Measurements from ENCODE around the gene SULT1A2.
A peak's percentile ranks its signal among the peaks of the same experiment; 100 is the strongest.
"Not testable (repeated sequence)": the region's sequence is repeated elsewhere in the genome, so short reads cannot be mapped to it uniquely, and the experiment has no call there.

SULT1A2 gene

GRCh38 chr16:28596840-28597691, at the start of gene SULT1A2:
TSS of gene SULT1A2 (minus strand) at chr16:28597050. CDS start at chr16:28595930, 1,120 bp downstream.
- H3K9me3 ChIP-seq (ENCODE audit: control insufficient read depth, insufficient read depth, low read length): no peaks in the 10 kb centered on the region
- no peak within 1 kb of the TSS for H3K27ac ChIP-seq (ENCODE audit: low read depth, low read length)
- no peaks in the 10 kb centered on the region for H3K36me3 ChIP-seq (ENCODE audit: control insufficient read depth, insufficient read depth, low read length)
- H3K4me1 ChIP-seq (ENCODE audit: control insufficient read depth, insufficient read depth, low read length): peaks cover 9% of the 10 kb centered on the region; the same call in 1 of the 2 replicates
- H3K4me3 ChIP-seq (ENCODE audit: low read depth, low read length): no peak within 1 kb of the TSS
- no peaks in the 10 kb centered on the region for H3K27me3 ChIP-seq (ENCODE audit: control insufficient read depth, insufficient read depth, low read length)
- H3K9ac ChIP-seq (ENCODE audit: low read depth, low read length): no peak within 1 kb of the TSS

DNA sequence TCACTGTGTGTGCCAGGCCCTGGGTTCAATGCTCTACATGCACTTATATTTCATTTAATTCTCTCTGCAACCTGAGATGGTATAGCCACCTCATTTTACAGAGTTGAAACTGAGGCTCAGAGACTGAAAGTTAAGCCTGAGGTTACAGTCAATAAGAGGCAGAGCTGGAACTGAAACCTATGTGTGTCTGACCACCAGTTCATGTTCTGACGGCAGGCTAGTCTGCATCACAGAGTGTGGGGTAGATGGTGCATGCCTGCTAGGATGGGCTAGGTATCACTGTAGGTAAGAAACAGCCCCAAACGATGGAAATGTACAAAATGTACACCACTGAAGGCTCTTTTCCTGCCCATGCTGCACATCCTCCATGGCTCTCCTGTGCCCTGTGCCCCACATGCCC, 43.1 kb upstream of the SULT1A2 start:
- not testable (repeated sequence) for H3K27ac ChIP-seq (ENCODE audit: low read depth, low read length); H3K27me3 ChIP-seq (ENCODE audit: control insufficient read depth, insufficient read depth, low read length); H3K9me3 ChIP-seq (ENCODE audit: control insufficient read depth, insufficient read depth, low read length); H3K36me3 ChIP-seq (ENCODE audit: control insufficient read depth, insufficient read depth, low read length); H3K9ac ChIP-seq (ENCODE audit: low read depth, low read length); H3K4me3 ChIP-seq (ENCODE audit: low read depth, low read length); H3K4me1 ChIP-seq (ENCODE audit: control insufficient read depth, insufficient read depth, low read length)

DNA sequence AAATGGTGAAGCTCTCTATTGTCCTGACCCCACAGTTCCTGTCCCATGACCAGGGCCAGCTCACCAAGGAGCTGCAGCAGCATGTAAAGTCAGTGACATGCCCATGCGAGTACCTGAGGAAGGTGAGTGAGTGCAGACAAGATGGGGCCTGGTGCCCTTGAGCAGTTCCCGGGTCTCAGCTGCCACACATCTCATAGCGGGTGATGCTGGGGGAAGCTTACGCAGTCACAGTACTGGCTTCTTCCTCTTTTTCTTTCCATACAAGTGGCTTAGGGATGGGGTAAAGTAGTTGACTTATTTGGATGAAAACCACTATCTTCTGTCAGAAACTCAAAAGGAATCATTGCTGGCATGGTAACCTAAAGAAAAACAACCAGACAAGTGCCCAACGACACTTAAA, 41.5 kb upstream of the SULT1A2 start:
- H3K4me3 ChIP-seq (ENCODE audit: low read depth, low read length); H3K9ac ChIP-seq (ENCODE audit: low read depth, low read length); H3K36me3 ChIP-seq (ENCODE audit: control insufficient read depth, insufficient read depth, low read length); H3K27ac ChIP-seq (ENCODE audit: low read depth, low read length); H3K9me3 ChIP-seq (ENCODE audit: control insufficient read depth, insufficient read depth, low read length); H3K27me3 ChIP-seq (ENCODE audit: control insufficient read depth, insufficient read depth, low read length); H3K4me1 ChIP-seq (ENCODE audit: control insufficient read depth, insufficient read depth, low read length): not testable (repeated sequence)

DNA sequence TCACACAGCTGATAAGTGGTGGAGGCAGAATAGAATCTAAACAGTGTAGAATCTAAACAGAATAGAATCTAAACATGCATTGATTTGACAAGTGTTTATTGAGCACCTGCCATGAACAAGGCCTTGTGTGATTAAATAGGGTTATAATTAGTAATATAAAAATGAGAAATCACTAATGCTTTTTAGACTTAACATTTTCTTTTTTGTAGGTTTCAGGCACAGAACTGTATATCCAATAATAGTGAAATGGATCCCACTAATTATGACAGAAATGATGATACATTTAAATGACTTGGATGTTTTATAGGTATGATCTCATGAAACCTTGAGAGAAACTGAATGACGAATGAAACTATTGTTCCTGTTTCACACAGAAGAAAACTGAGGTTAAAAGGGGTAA, 40.9 kb upstream of the SULT1A2 start, which contains the start of gene NPIPB8:
Gene NPIPB8 (plus strand): TSS at position 301 of the 400 bp plus-strand sequence. CDS start 296 bp downstream, outside the sequence.
- H3K27ac ChIP-seq (ENCODE audit: low read depth, low read length); H3K27me3 ChIP-seq (ENCODE audit: control insufficient read depth, insufficient read depth, low read length); H3K4me3 ChIP-seq (ENCODE audit: low read depth, low read length); H3K9ac ChIP-seq (ENCODE audit: low read depth, low read length); H3K36me3 ChIP-seq (ENCODE audit: control insufficient read depth, insufficient read depth, low read length); H3K9me3 ChIP-seq (ENCODE audit: control insufficient read depth, insufficient read depth, low read length); H3K4me1 ChIP-seq (ENCODE audit: control insufficient read depth, insufficient read depth, low read length): not testable (repeated sequence)

- not testable (repeated sequence) for H3K9ac ChIP-seq (ENCODE audit: low read depth, low read length); H3K4me1 ChIP-seq (ENCODE audit: control insufficient read depth, insufficient read depth, low read length); H3K36me3 ChIP-seq (ENCODE audit: control insufficient read depth, insufficient read depth, low read length); H3K27ac ChIP-seq (ENCODE audit: low read depth, low read length); H3K9me3 ChIP-seq (ENCODE audit: control insufficient read depth, insufficient read depth, low read length); H3K4me3 ChIP-seq (ENCODE audit: low read depth, low read length); H3K27me3 ChIP-seq (ENCODE audit: control insufficient read depth, insufficient read depth, low read length)
These were observed 39.4 kb upstream of the SULT1A2 start for GRCh38 chr16:28636093-28636823.

DNA sequence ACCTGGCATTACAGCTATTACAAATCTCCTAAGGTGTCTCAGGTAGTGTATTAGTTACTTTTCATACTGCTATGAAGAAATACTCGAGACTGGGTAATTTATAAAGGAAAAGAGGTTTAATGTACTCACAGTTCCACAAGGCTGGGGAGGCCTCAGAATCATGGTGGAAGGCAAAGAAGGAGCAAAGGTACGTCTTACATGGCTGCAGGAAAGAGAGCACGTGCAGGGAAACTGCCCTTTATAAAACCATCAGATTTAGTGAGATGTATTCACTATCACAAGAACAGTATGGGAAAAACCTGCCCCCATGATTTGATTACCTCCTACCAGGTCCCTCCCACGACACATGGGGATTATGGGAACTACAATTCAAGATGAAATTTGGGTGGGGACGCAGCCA, 34.1 kb upstream of the SULT1A2 start:
- H3K9ac ChIP-seq (ENCODE audit: low read depth, low read length); H3K36me3 ChIP-seq (ENCODE audit: control insufficient read depth, insufficient read depth, low read length); H3K4me1 ChIP-seq (ENCODE audit: control insufficient read depth, insufficient read depth, low read length); H3K27me3 ChIP-seq (ENCODE audit: control insufficient read depth, insufficient read depth, low read length); H3K9me3 ChIP-seq (ENCODE audit: control insufficient read depth, insufficient read depth, low read length); H3K27ac ChIP-seq (ENCODE audit: low read depth, low read length); H3K4me3 ChIP-seq (ENCODE audit: low read depth, low read length): not testable (repeated sequence)

GRCh38 chr16:28623172-28623711, 26.4 kb upstream of the SULT1A2 start:
- H3K9ac ChIP-seq (ENCODE audit: low read depth, low read length): no peak overlapping the region
- H3K36me3 ChIP-seq (ENCODE audit: control insufficient read depth, insufficient read depth, low read length): no peaks in the 10 kb centered on the region
- H3K4me3 ChIP-seq (ENCODE audit: low read depth, low read length): no peak overlapping the region
- H3K27me3 ChIP-seq (ENCODE audit: control insufficient read depth, insufficient read depth, low read length): no peaks in the 10 kb centered on the region
- no peaks in the 10 kb centered on the region for H3K9me3 ChIP-seq (ENCODE audit: control insufficient read depth, insufficient read depth, low read length)
- H3K4me1 ChIP-seq (ENCODE audit: control insufficient read depth, insufficient read depth, low read length): peaks cover 9% of the 10 kb centered on the region; the same call in 1 of the 2 replicates
- no peak overlapping the region for H3K27ac ChIP-seq (ENCODE audit: low read depth, low read length)

- H3K4me1 ChIP-seq (ENCODE audit: control insufficient read depth, insufficient read depth, low read length); H3K4me3 ChIP-seq (ENCODE audit: low read depth, low read length); H3K9ac ChIP-seq (ENCODE audit: low read depth, low read length); H3K9me3 ChIP-seq (ENCODE audit: control insufficient read depth, insufficient read depth, low read length); H3K27ac ChIP-seq (ENCODE audit: low read depth, low read length); H3K36me3 ChIP-seq (ENCODE audit: control insufficient read depth, insufficient read depth, low read length); H3K27me3 ChIP-seq (ENCODE audit: control insufficient read depth, insufficient read depth, low read length): not testable (repeated sequence)
These were observed 25.8 kb upstream of the SULT1A2 start for GRCh38 chr16:28622532-28623171.

DNA sequence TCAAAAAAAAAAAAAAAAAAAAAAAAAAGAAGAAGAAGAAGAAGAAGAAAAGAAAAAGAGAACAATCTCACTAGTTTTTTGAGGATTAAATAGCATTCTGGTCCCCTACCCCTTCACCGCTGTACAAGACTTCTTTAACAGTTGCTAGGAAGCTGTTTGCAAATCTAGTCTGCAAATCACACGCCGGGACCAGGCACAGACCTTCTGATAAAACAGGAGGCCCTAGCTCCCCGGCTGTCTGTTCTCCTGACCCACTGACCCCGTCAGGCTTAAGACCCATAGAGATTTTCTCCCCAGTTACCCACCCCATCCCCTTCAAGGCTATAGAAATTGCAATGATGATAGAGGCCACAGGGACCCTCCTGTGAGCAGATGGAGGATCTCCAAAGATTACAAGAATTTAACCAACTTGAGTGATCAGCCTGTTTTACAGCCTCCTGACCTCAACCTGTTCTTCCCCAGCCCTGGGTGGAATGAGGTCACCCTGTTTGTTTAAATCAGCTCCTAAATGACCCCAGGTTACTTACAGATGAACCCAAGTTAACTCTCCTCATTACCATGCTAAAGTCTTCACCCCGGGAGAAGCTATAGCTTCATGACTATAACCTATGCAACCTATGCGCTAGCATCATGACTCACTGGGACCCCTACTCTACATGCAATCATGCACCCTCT, 24.8 kb upstream of the SULT1A2 start:
- Histone ChIP-seq H3K4me1 (ENCODE audit: control insufficient read depth, insufficient read depth, low read length) (peaks cover 16% of the 10 kb centered on the region; the same call in 1 of the 2 replicates), H3K27me3 (ENCODE audit: control insufficient read depth, insufficient read depth, low read length) (no peaks in the 10 kb centered on the region), H3K36me3 (ENCODE audit: control insufficient read depth, insufficient read depth, low read length) (no peaks in the 10 kb centered on the region), H3K4me3 (ENCODE audit: low read depth, low read length) (no peak overlapping the region), H3K9ac (ENCODE audit: low read depth, low read length) (no peak overlapping the region), H3K27ac (ENCODE audit: low read depth, low read length) (peak overlapping the region; percentile 45), H3K9me3 (ENCODE audit: control insufficient read depth, insufficient read depth, low read length) (no peaks in the 10 kb centered on the region)

GRCh38 chr16:28620316-28620715, 23.5 kb upstream of the SULT1A2 start:
- not testable (repeated sequence) for H3K27ac ChIP-seq (ENCODE audit: low read depth, low read length); H3K9me3 ChIP-seq (ENCODE audit: control insufficient read depth, insufficient read depth, low read length); H3K27me3 ChIP-seq (ENCODE audit: control insufficient read depth, insufficient read depth, low read length); H3K9ac ChIP-seq (ENCODE audit: low read depth, low read length); H3K36me3 ChIP-seq (ENCODE audit: control insufficient read depth, insufficient read depth, low read length); H3K4me3 ChIP-seq (ENCODE audit: low read depth, low read length)
- H3K4me1 ChIP-seq (ENCODE audit: control insufficient read depth, insufficient read depth, low read length): peaks cover 16% of the 10 kb centered on the region; the same call in 1 of the 2 replicates

All from HUES48 (cell line).